HCT116 (cell line): ENCODE measurements around the gene PRKCA. TPM values are rescaled to one million over a fixed set of nuclear protein-coding genes. Genes with fewer than 3 reads are reported as not detected.

Experiments
- ATAC-seq: fragments of 200-7000 bp; cut with Tn5 transposase; 2 replicates; pipeline ENCODE4 v1.9.1; 2020; ENCODE audit warnings: mild to moderate bottlenecking, moderate library complexity
- BruUV-seq: library from RNA; stranded (reverse); fragments of 400-500 nt; replicated peaks from 2 replicates; lab custom pipeline; 2021; lab: Mats Ljungman, UMichigan
- CTCF ChIA-PET: fragments of 300-600 bp; sonication (Branson Sonifier 250); formaldehyde crosslinking; loops from one replicate; lab custom pipeline; 2021; ENCODE audit warnings: antibody characterized with exemption; lab: Charles Lee
- POLR2A ChIA-PET: fragments of 300-600, 350-600 bp; sonication (Branson Sonifier 250); formaldehyde crosslinking; loops from one replicate; lab custom pipeline; 2021; ENCODE audit warnings: antibody characterized with exemption; lab: Charles Lee
- RAD21 ChIA-PET, 2 experiments: fragments of 300-600 bp; sonication (Branson Sonifier 250); formaldehyde crosslinking; loops; one replicate each; lab custom pipeline; 2023; ENCODE audit warnings: low total read pairs in 2 of 2; ENCODE audit not compliant: uncharacterized antibody in 2 of 2, unreplicated experiment in 2 of 2, low non-redundant PET in 1 of 2; lab: Charles Lee
- DNase-seq: peaks from one replicate; pipeline ENCODE4 v3.0.0-alpha.2; 2010; ENCODE audit warnings: low read depth, low spot score
- H2AFZ ChIP-seq: fragments of 200-600 bp; shearing (Covaris generic), sonication (generic); 2 replicates; pipeline ENCODE4 v1.6.1; 2017; ENCODE audit warnings: low read depth, mixed run types, mixed read lengths, antibody characterized with exemption, low read length; ENCODE audit not compliant: poor library complexity, severe bottlenecking
- H3K27ac ChIP-seq: 2 replicates; pipeline ENCODE4 v1.5.1; 2012; ENCODE audit warnings: low read depth, low read length
- H3K27me3 ChIP-seq: fragments of 200-600 bp; sonication (generic); 2 replicates; pipeline ENCODE4 v1.6.1; 2016; ENCODE audit warnings: mixed run types, low read length, mixed read lengths; ENCODE audit not compliant: insufficient read depth
- H3K36me3 ChIP-seq, 2 experiments: fragments of 200-500 bp in 1 of 2; fragments of 200-600 bp in 1 of 2; sonication (Bioruptor generic) in 1 of 2; sonication (generic) in 1 of 2; 2 replicates each; pipeline versions ENCODE4 v1.5.1 to v1.6.1; 2014 to 2016; ENCODE audit warnings: low read length in 2 of 2, inconsistent platforms in 1 of 2, mixed read lengths in 1 of 2, mixed run types in 1 of 2; ENCODE audit not compliant: insufficient read depth in 2 of 2, control insufficient read depth in 1 of 2
- H3K4me1 ChIP-seq, 2 experiments: fragments of 200-600 bp in 1 of 2; sonication (generic) in 1 of 2; 2 replicates each; pipeline versions ENCODE4 v1.5.1 to v1.6.1; 2012 to 2017; ENCODE audit warnings: low read length in 2 of 2, inconsistent platforms in 1 of 2, mild to moderate bottlenecking in 1 of 2, mixed read lengths in 1 of 2, mixed run types in 1 of 2, moderate library complexity in 1 of 2; ENCODE audit not compliant: insufficient read depth in 2 of 2, control insufficient read depth in 1 of 2
- H3K4me2 ChIP-seq: fragments of 200-600 bp; sonication (generic); 2 replicates; pipeline ENCODE4 v1.6.1; 2017; ENCODE audit warnings: mixed run types, low read length, mixed read lengths
- H3K4me3 ChIP-seq, 2 experiments: fragments of 200-600 bp in 1 of 2; sonication (generic) in 1 of 2; replicated peaks in 1 of 2; 2 replicates each; pipeline ENCODE4 v1.5.1; 2011 to 2016; ENCODE audit warnings: low read length in 2 of 2, control low read depth in 1 of 2, low read depth in 1 of 2, mild to moderate bottlenecking in 1 of 2, mixed read lengths in 1 of 2, mixed run types in 1 of 2
- H3K79me2 ChIP-seq: fragments of 200-600 bp; sonication (generic); 2 replicates; pipeline ENCODE4 v1.6.1; 2017; ENCODE audit warnings: mild to moderate bottlenecking, mixed run types, low read length, moderate library complexity, mixed read lengths; ENCODE audit not compliant: insufficient read depth
- H3K9ac ChIP-seq: fragments of 200-600 bp; sonication (generic); 2 replicates; pipeline ENCODE4 v1.6.1; 2016; ENCODE audit warnings: low read length, mixed read lengths
- H3K9me2 ChIP-seq: fragments of 200-600 bp; sonication (generic), shearing (Covaris generic); 2 replicates; pipeline ENCODE4 v1.6.1; 2017; ENCODE audit warnings: mixed run types, mild to moderate bottlenecking, moderate library complexity; ENCODE audit not compliant: insufficient read depth
- H3K9me3 ChIP-seq, 2 experiments: fragments of 200-500 bp in 1 of 2; fragments of 200-600 bp in 1 of 2; sonication (Bioruptor generic) in 1 of 2; sonication (generic) in 1 of 2; 2 replicates each; pipeline ENCODE4 v1.6.1; 2014 to 2017; ENCODE audit warnings: low read length in 2 of 2, mixed read lengths in 2 of 2, inconsistent platforms in 1 of 2, low read depth in 1 of 2, mild to moderate bottlenecking in 1 of 2, mixed run types in 1 of 2, moderate library complexity in 1 of 2; ENCODE audit not compliant: control insufficient read depth in 1 of 2, insufficient read depth in 1 of 2
- H4K20me1 ChIP-seq: fragments of 200-600 bp; sonication (generic), shearing (Covaris generic); 2 replicates; pipeline ENCODE4 v1.6.1; 2017; ENCODE audit warnings: mixed run types, mild to moderate bottlenecking, moderate library complexity; ENCODE audit not compliant: insufficient read depth
- ATF3 ChIP-seq: IDR thresholded peaks from 2 replicates; pipeline ENCODE4 v1.6.1; 2012
- CBX3 ChIP-seq: IDR thresholded peaks from 2 replicates; pipeline ENCODE4 v1.6.1; 2012; ENCODE audit warnings: low read depth
- JUND ChIP-seq: IDR thresholded peaks from 2 replicates; pipeline ENCODE4 v1.6.1; 2012
- MAX ChIP-seq: IDR thresholded peaks from 2 replicates; pipeline ENCODE4 v1.6.1; 2012
- RAD21 ChIP-seq: IDR thresholded peaks from 2 replicates; pipeline ENCODE4 v1.6.1; 2012; ENCODE audit warnings: low read depth, mild to moderate bottlenecking
- SIN3A ChIP-seq: IDR thresholded peaks from 2 replicates; pipeline ENCODE4 v1.6.1; 2012; ENCODE audit warnings: low read depth
- SP1 ChIP-seq: IDR thresholded peaks from 2 replicates; pipeline ENCODE4 v1.6.1; 2012; ENCODE audit warnings: low read depth
- TCF7L2 ChIP-seq: IDR thresholded peaks from 2 replicates; pipeline ENCODE4 v1.7.0; 2011; ENCODE audit warnings: borderline replicate concordance, inconsistent platforms; ENCODE audit not compliant: insufficient read depth, insufficient read length; ENCODE audit errors: extremely low read depth
- ZNF274 ChIP-seq: fragments of 200-500 bp; sonication (Bioruptor generic); IDR thresholded peaks from 2 replicates; pipeline ENCODE4 v1.6.1; 2014; ENCODE audit warnings: mild to moderate bottlenecking, low read depth, low read length, inconsistent platforms
- intact Hi-C: fragments of 100-400 bp; cut with micrococcal nuclease; formaldehyde crosslinking; loops from 2 replicates; pipeline ENCODE4 v1.10.0; 2022
- total RNA-seq: library from RNA; stranded (reverse); gene quantifications from one replicate; pipeline ENCODE4 v1.2.1, GENCODE V29; 2021; ENCODE audit not compliant: unreplicated experiment
- TF ChIP-seq, protein P1 (sequence below), 3 experiments: fragments of 200-600 bp in 1 of 3; sonication (generic) in 1 of 3; IDR thresholded peaks in 2 of 3; conservative IDR thresholded peaks in 1 of 3; 2 replicates each; pipeline ENCODE4 v1.5.1; 2012 to 2017; ENCODE audit warnings: low read depth in 2 of 3, low read length in 2 of 3, antibody characterized with exemption in 1 of 3, borderline replicate concordance in 1 of 3, control low read depth in 1 of 3, mild to moderate bottlenecking in 1 of 3, mixed read lengths in 1 of 3, mixed run types in 1 of 3, moderate library complexity in 1 of 3; ENCODE audit not compliant: insufficient read depth in 1 of 3

Gene PRKCA
- total RNA-seq, 1 experiment from 2014 or later: 18.8 TPM

DNA sequence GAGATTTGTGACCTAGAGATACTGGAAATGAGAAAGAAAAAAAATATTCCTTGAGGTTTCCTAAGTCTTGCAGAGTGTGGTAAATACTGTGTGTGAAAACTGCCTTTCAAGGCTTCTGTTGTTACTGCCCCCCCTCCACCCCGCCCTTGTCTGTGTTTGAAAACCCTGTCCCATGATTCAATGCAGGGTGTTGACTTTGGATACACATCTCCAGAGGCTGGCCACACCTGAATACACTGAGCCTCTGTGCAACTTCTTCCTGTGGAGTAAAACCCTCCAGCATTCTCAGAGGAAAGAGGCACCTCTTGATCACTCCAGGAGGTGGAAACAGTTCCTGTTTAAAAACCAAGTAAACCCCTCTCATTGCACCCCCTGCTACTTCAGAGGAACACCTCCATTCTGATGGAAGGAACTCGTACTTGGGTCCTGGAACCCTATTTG is 409.5 kb downstream of the PRKCA start:
- no peak for TF ChIP-seq CBX3
- peak; percentile 1; the same call in 1 of the 2 replicates for TF ChIP-seq RAD21
- no peak for TF ChIP-seq SP1
- TF ChIP-seq SIN3A: no peak
- TF ChIP-seq, all 23 proteins: peak for 1
- no peak overlapping the region for H2AFZ ChIP-seq
- H3K36me3 ChIP-seq: no peaks in the 10 kb centered on the region
- DNase-seq: no peak
- H3K4me3 ChIP-seq: no peak overlapping the region
- RAD21 ChIA-PET: no interaction called here
- no peaks in the 10 kb centered on the region for H3K9me3 ChIP-seq
- peak overlapping the region; percentile 4; the same call in 1 of the 2 replicates for H3K4me2 ChIP-seq
- H3K9me2 ChIP-seq: no peaks in the 10 kb centered on the region
- CTCF ChIA-PET: interaction anchor here (1.2 to 1.6 kb wide), 3 partner anchors 38 to 512 kb away, joined by 4 read pairs; no protein-coding TSS in a partner anchor
- H3K9ac ChIP-seq: no peak overlapping the region
- H3K4me1 ChIP-seq: peaks cover 13 to 14% of the 10 kb centered on the region in 2 experiments
- intact Hi-C loops: loop anchor here (10.0 kb wide), 1 partner anchor 653 kb away; the partner anchor contains the start of gene PSMD12
- POLR2A ChIA-PET: no interaction called here
- no peaks in the 10 kb centered on the region for H4K20me1 ChIP-seq
- peak; percentile 70 for ATAC-seq
- H3K27ac ChIP-seq: peak overlapping the region; percentile 8; the same call in 1 of the 2 replicates
- BruUV-seq: no TSS peak
- no peaks in the 10 kb centered on the region for H3K79me2 ChIP-seq
- H3K27me3 ChIP-seq: no peaks in the 10 kb centered on the region

- DNase-seq (no peak), ATAC-seq (peak; percentile 49; the same call in 1 of the 2 replicates)
- Histone ChIP-seq H3K9me2 (no peaks in the 10 kb centered on the region), H3K9me3 (no peaks in the 10 kb centered on the region), H3K27me3 (no peaks in the 10 kb centered on the region), H3K4me3 (no peak overlapping the region), H3K27ac (peak overlapping the region; percentile 8; the same call in 1 of the 2 replicates), H3K9ac (no peak overlapping the region), H3K4me2 (peak overlapping the region; percentile 4; the same call in 1 of the 2 replicates), H2AFZ (no peak overlapping the region), H3K36me3 (no peaks in the 10 kb centered on the region), H3K79me2 (no peaks in the 10 kb centered on the region), H3K4me1 (peaks cover 13 to 15% of the 10 kb centered on the region in 2 experiments), H4K20me1 (no peaks in the 10 kb centered on the region)
- no TSS peak for BruUV-seq
- CTCF ChIA-PET: interaction anchor here (1.2 to 1.6 kb wide), 2 partner anchors 188 to 512 kb away, joined by 4 read pairs; no protein-coding TSS in a partner anchor
- POLR2A ChIA-PET: no interaction called here
- RAD21 ChIA-PET: no interaction called here
- no peak for TF ChIP-seq JUND
- no peak for TF ChIP-seq MAX
- TF ChIP-seq TCF7L2: no peak
- no peak for TF ChIP-seq ZNF274
- TF ChIP-seq SIN3A: no peak
- TF ChIP-seq, protein P1, sequence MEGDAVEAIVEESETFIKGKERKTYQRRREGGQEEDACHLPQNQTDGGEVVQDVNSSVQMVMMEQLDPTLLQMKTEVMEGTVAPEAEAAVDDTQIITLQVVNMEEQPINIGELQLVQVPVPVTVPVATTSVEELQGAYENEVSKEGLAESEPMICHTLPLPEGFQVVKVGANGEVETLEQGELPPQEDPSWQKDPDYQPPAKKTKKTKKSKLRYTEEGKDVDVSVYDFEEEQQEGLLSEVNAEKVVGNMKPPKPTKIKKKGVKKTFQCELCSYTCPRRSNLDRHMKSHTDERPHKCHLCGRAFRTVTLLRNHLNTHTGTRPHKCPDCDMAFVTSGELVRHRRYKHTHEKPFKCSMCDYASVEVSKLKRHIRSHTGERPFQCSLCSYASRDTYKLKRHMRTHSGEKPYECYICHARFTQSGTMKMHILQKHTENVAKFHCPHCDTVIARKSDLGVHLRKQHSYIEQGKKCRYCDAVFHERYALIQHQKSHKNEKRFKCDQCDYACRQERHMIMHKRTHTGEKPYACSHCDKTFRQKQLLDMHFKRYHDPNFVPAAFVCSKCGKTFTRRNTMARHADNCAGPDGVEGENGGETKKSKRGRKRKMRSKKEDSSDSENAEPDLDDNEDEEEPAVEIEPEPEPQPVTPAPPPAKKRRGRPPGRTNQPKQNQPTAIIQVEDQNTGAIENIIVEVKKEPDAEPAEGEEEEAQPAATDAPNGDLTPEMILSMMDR (IDR thresholded peaks at IDR 0.05 in 2 of 3, conservative IDR thresholded peaks at IDR 0.05 in 1 of 3; ENCODE audit: borderline replicate concordance in 1 of 3, insufficient read depth in 1 of 3, low read depth in 2 of 3, low read length in 2 of 3): peak in 1 of 3 experiments; percentile 13; a peak in 2 of 6 replicates
- TF ChIP-seq ATF3: no peak
- TF ChIP-seq, all 23 proteins: peak for 1
- intact Hi-C loops: loop anchor here (10.0 kb wide), 1 partner anchor 652 kb away; the partner anchor contains the start of gene PSMD12
Measured at GRCh38 chr17:66712453-66712852, 410.0 kb downstream of the PRKCA start.
